K562 (cell line): ENCODE results near the gene SEC61G. TPM values are rescaled to one million over a fixed set of nuclear protein-coding genes. Genes with fewer than 3 reads are reported as not detected.

ENCODE experiments used
- ATAC-seq: fragments of 200-7000 bp; cut with Tn5 transposase; 3 replicates; pipeline ENCODE4 v1.9.1; 2020; ENCODE audit warnings: moderate library complexity
- BruUV-seq: library from RNA; stranded (reverse); fragments of 400-500 nt; replicated peaks from 2 replicates; lab custom pipeline; 2021; lab: Mats Ljungman, UMichigan
- CTCF ChIA-PET: fragments of 300-600 bp; formaldehyde crosslinking; extraction: SDS; loops from one replicate; lab custom pipeline; 2021; ENCODE audit warnings: low intra/inter-chr PET ratio; lab: Yijun Ruan, JAX
- POLR2A ChIA-PET: fragments of 300-600, 350-650 bp; sonication (Branson Sonifier 250); formaldehyde crosslinking; extraction: SDS; loops from one replicate; lab custom pipeline; 2021; ENCODE audit warnings: antibody characterized with exemption, inconsistent platforms; lab: Yijun Ruan, JAX
- DNase-seq, 4 experiments: peaks; one replicate each; pipeline versions ENCODE4 v3.0.0 to v3.0.0-alpha.2; 2011 to 2018; ENCODE audit warnings: low spot score in 3 of 4, mixed read lengths in 3 of 4; ENCODE audit errors: extremely low read depth in 1 of 4
- FAIRE-seq: peaks from 2 replicates; lab custom pipeline; 2011; peaks lifted over from hg19 to GRCh38; lab: Jason Lieb, UNC
- H2AFZ ChIP-seq: 2 replicates; pipeline ENCODE4 v1.6.0; 2011; ENCODE audit warnings: low read depth, low read length, control low read depth, inconsistent platforms
- H3K27ac ChIP-seq: fragments of 200-600 bp; 3 replicates; pipeline ENCODE4 v1.8.0; 2011; ENCODE audit warnings: low read depth, mild to moderate bottlenecking, control low read depth, inconsistent platforms, low read length, moderate library complexity, mixed read lengths; ENCODE audit errors: extremely low read depth
- H3K27me3 ChIP-seq, 2 experiments: fragments of 300-600 bp in 1 of 2; 2 replicates in 1 of 2; 3 replicates in 1 of 2; pipeline versions ENCODE4 v1.6.0 to v1.8.0; 2011; ENCODE audit warnings: inconsistent platforms in 2 of 2, low read length in 2 of 2, mild to moderate bottlenecking in 1 of 2, mixed read lengths in 1 of 2, moderate library complexity in 1 of 2; ENCODE audit not compliant: control insufficient read depth in 2 of 2, insufficient read depth in 2 of 2
- H3K36me3 ChIP-seq: fragments of 300-600 bp; 3 replicates; pipeline ENCODE4 v1.8.0; 2011; ENCODE audit warnings: mild to moderate bottlenecking, low read length, inconsistent platforms; ENCODE audit not compliant: control insufficient read depth, insufficient read depth
- H3K4me1 ChIP-seq, 2 experiments: fragments of 200-600 bp in 1 of 2; replicated peaks in 1 of 2; 2 replicates in 1 of 2; 3 replicates in 1 of 2; pipeline versions ENCODE4 v1.5.1 to v1.8.0; 2011; ENCODE audit warnings: inconsistent platforms in 2 of 2, low read length in 2 of 2, mild to moderate bottlenecking in 1 of 2, mixed read lengths in 1 of 2, moderate library complexity in 1 of 2; ENCODE audit not compliant: control insufficient read depth in 2 of 2, insufficient read depth in 2 of 2
- H3K4me2 ChIP-seq: 2 replicates; pipeline ENCODE4 v1.6.1; 2011; ENCODE audit warnings: low read length, control low read depth, inconsistent platforms, mixed read lengths; ENCODE audit not compliant: insufficient read depth
- H3K4me3 ChIP-seq: fragments of 200-600 bp; sonication (generic), shearing (Covaris generic); 2 replicates; pipeline ENCODE4 v1.5.1; 2016; ENCODE audit warnings: control low read depth, inconsistent platforms
- H3K79me2 ChIP-seq: fragments of 200-600 bp; 3 replicates; pipeline ENCODE4 v1.8.0; 2011; ENCODE audit warnings: low read length, inconsistent platforms; ENCODE audit not compliant: control insufficient read depth, insufficient read depth
- H3K9ac ChIP-seq, 2 experiments: 2 replicates each; pipeline versions ENCODE4 v1.6.0 to v1.6.1; 2011; ENCODE audit warnings: low read depth in 2 of 2, low read length in 2 of 2, control low read depth in 1 of 2, inconsistent platforms in 1 of 2, mild to moderate bottlenecking in 1 of 2, mixed read lengths in 1 of 2; ENCODE audit not compliant: insufficient read depth in 1 of 2
- H3K9me1 ChIP-seq: one replicate; pipeline ENCODE4 v1.6.0; 2011; ENCODE audit warnings: inconsistent platforms, mild to moderate bottlenecking, low read length, moderate library complexity; ENCODE audit not compliant: control insufficient read depth, insufficient read depth
- H3K9me3 ChIP-seq: replicated peaks from 2 replicates; pipeline ENCODE4 v1.5.1; 2011; ENCODE audit warnings: low read depth, low read length, inconsistent platforms; ENCODE audit not compliant: control insufficient read depth, insufficient read depth
- H4K20me1 ChIP-seq: replicated peaks from 2 replicates; pipeline ENCODE4 v1.6.1; 2011; ENCODE audit warnings: low read length, inconsistent platforms, mixed read lengths; ENCODE audit not compliant: control insufficient read depth, insufficient read depth
- MAFK ChIP-seq: IDR thresholded peaks from 2 replicates; pipeline ENCODE4 v1.6.1; 2011; ENCODE audit warnings: low read length, improper control_type of control experiment
- SOX6 ChIP-seq: fragments of 450-650 bp; IDR thresholded peaks from 2 replicates; pipeline ENCODE4 v1.6.1; 2014; ENCODE audit warnings: mild to moderate bottlenecking
- WGBS: fragments of 100-300 bp; shearing (Covaris generic); methylation state at CpG from one replicate; pipeline ENCODE4 v1.1.6; 2016; ENCODE audit warnings: low coverage, mixed read lengths; ENCODE audit not compliant: insufficient coverage; ENCODE audit errors: missing lambda C conversion rate; 5-methylcytosine and 5-hydroxymethylcytosine counted together
- in situ Hi-C: fragments of 300-500 bp; cut with MboI; formaldehyde crosslinking; loops from 4 replicates; pipeline ENCODE4 v1.15.0; 2018; ENCODE audit warnings: inconsistent platforms, mixed read lengths
- intact Hi-C: fragments of 100-400 bp; cut with micrococcal nuclease; formaldehyde crosslinking; loops from 2 replicates; pipeline ENCODE4 v1.14.2; 2022
- polyA plus RNA-seq, 8 experiments: library from polyadenylated mRNA; depleted of rRNA in 4 of 8; stranded (reverse) in 5 of 8; unstranded in 3 of 8; fragments of >200 nt; fragmentation: Nextera tagmentation in 2 of 8; fragmentation: Illumina TruSeq in 1 of 8; extraction: Ambion mirVana in 2 of 8; extraction: Trizol in 1 of 8; gene quantifications; 2 replicates each; pipeline versions ENCODE4 v1.2.1 to v1.2.3, GENCODE V29; 2011 to 2014; ENCODE audit warnings: inconsistent platforms in 1 of 8, missing spikeins in 1 of 8
- total RNA-seq, 7 experiments: library from RNA; depleted of rRNA in 6 of 7; stranded (reverse); fragments of >200 nt in 6 of 7; fragmentation: Illumina TruSeq in 2 of 7; extraction: Trizol in 2 of 7; gene quantifications; 2 replicates each; pipeline versions ENCODE4 v1.2.1 to v1.2.3, GENCODE V29; 2011 to 2021; ENCODE audit warnings: low replicate concordance in 1 of 7
- TF ChIP-seq, protein P1 (sequence below): fragments of 250-450 bp; sonication (Bioruptor Pico); IDR thresholded peaks from 2 replicates; pipeline ENCODE4 v1.4.0; 2020; ENCODE audit warnings: mild to moderate bottlenecking

Gene SEC61G
- total and polyA plus RNA-seq, 9 of the 15 experiments (the other 6 are each of a cell fraction or from before 2014, with no cell fraction given): 138 to 565 (median 223) TPM

DNA sequence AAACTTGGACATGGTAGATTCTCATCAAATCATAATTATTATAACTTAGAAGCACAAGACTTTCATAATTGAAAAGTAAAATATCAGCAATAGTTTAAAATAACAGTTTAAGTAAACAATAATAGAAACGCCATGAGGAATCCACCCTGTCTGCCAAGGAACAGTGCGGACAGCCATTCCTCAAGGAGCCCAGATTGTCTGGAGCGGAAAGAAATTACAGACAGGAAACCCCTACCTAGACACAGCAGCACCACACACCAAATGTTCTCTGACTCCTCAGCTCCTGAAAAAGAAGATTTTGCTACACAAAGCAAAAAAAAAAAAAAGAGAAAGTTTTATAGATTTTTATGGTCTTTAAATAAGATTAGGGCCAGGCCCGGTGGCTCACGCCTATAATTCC, 21.5 kb upstream of the SEC61G start:
- no TSS peak for BruUV-seq
- CTCF ChIA-PET: interaction anchor here (0.7 kb wide), 1 partner anchor 38 kb away, joined by 4 read pairs; no protein-coding TSS in a partner anchor

More for the DNA sequence above, 21.5 kb upstream of the SEC61G start:
- Histone ChIP-seq H2AFZ (no peak overlapping the region), H3K4me3 (no peak overlapping the region), H3K27me3 (peaks cover 8 to 37% of the 10 kb centered on the region in 2 experiments), H3K27ac (no peak overlapping the region), H3K9ac (no peak overlapping the region), H3K36me3 (no peaks in the 10 kb centered on the region), H3K79me2 (no peaks in the 10 kb centered on the region), H3K4me1 (no peaks in the 10 kb centered on the region), H3K9me1 (no peaks in the 10 kb centered on the region), H3K4me2 (no peak overlapping the region), H4K20me1 (no peaks in the 10 kb centered on the region), H3K9me3 (no peaks in the 10 kb centered on the region)
- FAIRE-seq (no peak), DNase-seq (no peak), ATAC-seq (no peak)
- intact Hi-C loops (no loop called here), in situ Hi-C loops (no loop called here)
- POLR2A ChIA-PET: interaction anchor here (1.1 kb wide), 1 partner anchor 15 kb away, joined by 3 read pairs; no protein-coding TSS in a partner anchor
- WGBS: 4% methylated on average over 5 of the region's 5 CpGs
- TF ChIP-seq MAFK (no peak), SOX6 (no peak)
- TF ChIP-seq, protein P1, sequence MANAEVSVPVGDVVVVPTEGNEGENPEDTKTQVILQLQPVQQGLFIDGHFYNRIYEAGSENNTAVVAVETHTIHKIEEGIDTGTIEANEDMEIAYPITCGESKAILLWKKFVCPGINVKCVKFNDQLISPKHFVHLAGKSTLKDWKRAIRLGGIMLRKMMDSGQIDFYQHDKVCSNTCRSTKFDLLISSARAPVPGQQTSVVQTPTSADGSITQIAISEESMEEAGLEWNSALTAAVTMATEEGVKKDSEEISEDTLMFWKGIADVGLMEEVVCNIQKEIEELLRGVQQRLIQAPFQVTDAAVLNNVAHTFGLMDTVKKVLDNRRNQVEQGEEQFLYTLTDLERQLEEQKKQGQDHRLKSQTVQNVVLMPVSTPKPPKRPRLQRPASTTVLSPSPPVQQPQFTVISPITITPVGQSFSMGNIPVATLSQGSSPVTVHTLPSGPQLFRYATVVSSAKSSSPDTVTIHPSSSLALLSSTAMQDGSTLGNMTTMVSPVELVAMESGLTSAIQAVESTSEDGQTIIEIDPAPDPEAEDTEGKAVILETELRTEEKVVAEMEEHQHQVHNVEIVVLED (CRISPR knock-in tag): no peak
